ENCODE results near the gene NDUFB6. TPM values are rescaled to one million over a fixed set of nuclear protein-coding genes. Genes with fewer than 3 reads are reported as not detected.
A peak's percentile ranks its signal among the peaks of the same experiment; 100 is the strongest.

The NDUFB6 gene
- polyA plus RNA-seq, 1 experiment = 65.3 TPM

GRCh38 chr9:32596936-32597335, 24.0 kb upstream of the NDUFB6 start:
- peaks cover 2% of the 10 kb centered on the region for H3K27me3 ChIP-seq (ENCODE audit: control insufficient read depth, insufficient read depth, low read length)
- H3K4me3 ChIP-seq (ENCODE audit: low read depth, low read length) = no peak overlapping the region
- DNase-seq (ENCODE audit: low read depth, low spot score) = no peak
- POLR2A ChIA-PET = no interaction called here
- H3K27ac ChIP-seq (ENCODE audit: low read depth, low read length) = no peak overlapping the region
- no peaks in the 10 kb centered on the region for H3K9me3 ChIP-seq (ENCODE audit: control insufficient read depth, insufficient read depth, low read length)
- TF ChIP-seq CTCF (IDR thresholded peaks at IDR 0.05; ENCODE audit: low read depth, low read length) = no peak
- CTCF ChIA-PET = interaction anchor here (0.6 kb wide), 1 partner anchor 371 kb away, joined by 3 read pairs; no protein-coding TSS in a partner anchor

- TF ChIP-seq CTCF (IDR thresholded peaks at IDR 0.05; ENCODE audit: low read depth, low read length) = no peak
- Histone ChIP-seq H3K4me3 (ENCODE audit: low read depth, low read length) (no peak overlapping the region), H3K27me3 (ENCODE audit: control insufficient read depth, insufficient read depth, low read length) (peaks cover 2% of the 10 kb centered on the region), H3K9me3 (ENCODE audit: control insufficient read depth, insufficient read depth, low read length) (no peaks in the 10 kb centered on the region), H3K27ac (ENCODE audit: low read depth, low read length) (no peak overlapping the region)
- no peak for DNase-seq (ENCODE audit: low read depth, low spot score)
- ChIA-PET CTCF (interaction anchor here (0.6 kb wide), 1 partner anchor 372 kb away, joined by 3 read pairs; no protein-coding TSS in a partner anchor), POLR2A (no interaction called here)
Measured at GRCh38 chr9:32596096-32596865, 23.3 kb upstream of the NDUFB6 start.

- CTCF ChIA-PET = interaction anchor here (5.6 to 20.3 kb wide), 3 partner anchors 11 to 376 kb away, joined by 106 to 1261 read pairs (median 155); no protein-coding TSS in a partner anchor
- no peak for TF ChIP-seq CTCF (IDR thresholded peaks at IDR 0.05; ENCODE audit: low read depth, low read length)
- H3K27ac ChIP-seq (ENCODE audit: low read depth, low read length) = no peak overlapping the region
- no peak overlapping the region for H3K4me3 ChIP-seq (ENCODE audit: low read depth, low read length)
- no peaks in the 10 kb centered on the region for H3K27me3 ChIP-seq (ENCODE audit: control insufficient read depth, insufficient read depth, low read length)
- POLR2A ChIA-PET = no interaction called here
- no peak for DNase-seq (ENCODE audit: low read depth, low spot score)
- no peaks in the 10 kb centered on the region for H3K9me3 ChIP-seq (ENCODE audit: control insufficient read depth, insufficient read depth, low read length)
Measured at GRCh38 chr9:32590898-32591297, 17.9 kb upstream of the NDUFB6 start.

- H3K4me3 ChIP-seq (ENCODE audit: low read depth, low read length) = no peak overlapping the region
- H3K27ac ChIP-seq (ENCODE audit: low read depth, low read length) = no peak overlapping the region
- CTCF ChIA-PET = interaction anchor here (1.4 to 20.3 kb wide), 5 partner anchors 10 to 381 kb away, joined by 3 to 1261 read pairs (median 106); no protein-coding TSS in a partner anchor
- H3K9me3 ChIP-seq (ENCODE audit: control insufficient read depth, insufficient read depth, low read length) = no peaks in the 10 kb centered on the region
- no peak for TF ChIP-seq CTCF (IDR thresholded peaks at IDR 0.05; ENCODE audit: low read depth, low read length)
- POLR2A ChIA-PET = no interaction called here
- no peaks in the 10 kb centered on the region for H3K27me3 ChIP-seq (ENCODE audit: control insufficient read depth, insufficient read depth, low read length)
- DNase-seq (ENCODE audit: low read depth, low spot score) = no peak
Measured at GRCh38 chr9:32590476-32590875, 17.5 kb upstream of the NDUFB6 start.

- POLR2A ChIA-PET = interaction anchor here (0.5 kb wide), 1 partner anchor 403 kb away, joined by 5 read pairs; no protein-coding TSS in a partner anchor
- Histone ChIP-seq H3K9me3 (ENCODE audit: control insufficient read depth, insufficient read depth, low read length) (no peaks in the 10 kb centered on the region), H3K27me3 (ENCODE audit: control insufficient read depth, insufficient read depth, low read length) (no peaks in the 10 kb centered on the region), H3K27ac (ENCODE audit: low read depth, low read length) (no peak overlapping the region), H3K4me3 (ENCODE audit: low read depth, low read length) (no peak overlapping the region)
- DNase-seq (ENCODE audit: low read depth, low spot score) = peak; percentile 8
- CTCF ChIA-PET = interaction anchor here (0.7 to 20.3 kb wide), 17 partner anchors 9 to 388 kb away, joined by 3 to 1261 read pairs (median 4); no protein-coding TSS in a partner anchor
- peak; percentile 70 for TF ChIP-seq CTCF (IDR thresholded peaks at IDR 0.05; ENCODE audit: low read depth, low read length)
Measured at GRCh38 chr9:32589083-32589723, 16.2 kb upstream of the NDUFB6 start.
